Left ventricle myocardium superior (tissue), 1 donor: Measurements from ENCODE around the gene TRIM2. TPM values are rescaled to one million over a fixed set of nuclear protein-coding genes. Genes with fewer than 3 reads are reported as not detected.

Experiments used
- ATAC-seq: fragments of 200-7000 bp; cut with Tn5 transposase; one replicate; pipeline ENCODE4 v1.9.1; 2020; ENCODE audit warnings: mild to moderate bottlenecking, moderate library complexity
- DNase-seq: peaks from one replicate; pipeline ENCODE4 v3.0.0-alpha.2; 2020
- intact Hi-C: fragments of 100-400 bp; cut with micrococcal nuclease; formaldehyde crosslinking; loops from one replicate; pipeline ENCODE4 v1.11.0; 2022
- total RNA-seq: library from RNA; stranded (reverse); fragmentation: NEBNext Ultra II Directional; extraction: Animal tissue kit (Norgen Biotek cat#: 25700); gene quantifications from one replicate; pipeline ENCODE4 v1.2.1, GENCODE V29; 2021
- donor health status: DM: no; HTN: yes; CAD: no; lungs with severe emphysema.

The TRIM2 gene
- total RNA-seq, 1 donor from 2014 or later: 18.6 TPM

GRCh38 chr4:153265306-153266047 lies 61.2 kb downstream of the TRIM2 start:
- ATAC-seq: no peak

GRCh38 chr4:153266988-153267387 lies 62.7 kb downstream of the TRIM2 start:
- DNase-seq (no peak), ATAC-seq (peak; percentile 68)
- intact Hi-C loops: no loop called here

More at GRCh38 chr4:153265306-153266047, 61.2 kb downstream of the TRIM2 start:
- intact Hi-C loops: no loop called here
- no peak for DNase-seq

GRCh38 chr4:153267890-153268289 lies 63.6 kb downstream of the TRIM2 start:
- DNase-seq (no peak), ATAC-seq (no peak)
- intact Hi-C loops: no loop called here

- intact Hi-C loops: no loop called here
- ATAC-seq (no peak), DNase-seq (no peak)
These were observed 64.1 kb downstream of the TRIM2 start for GRCh38 chr4:153268295-153268694.

- ATAC-seq: no peak
- no peak for DNase-seq
- intact Hi-C loops: no loop called here
These were observed 65.2 kb downstream of the TRIM2 start for GRCh38 chr4:153269218-153269990.

GRCh38 chr4:153270361-153270760 lies 66.1 kb downstream of the TRIM2 start:
- intact Hi-C loops: no loop called here
- no peak for DNase-seq
- ATAC-seq: no peak

- DNase-seq (no peak), ATAC-seq (no peak)
- intact Hi-C loops: no loop called here
These were observed 67.6 kb downstream of the TRIM2 start for GRCh38 chr4:153271820-153272219.

- DNase-seq (no peak), ATAC-seq (no peak)
- intact Hi-C loops: no loop called here
These were observed 69.5 kb downstream of the TRIM2 start for GRCh38 chr4:153273751-153274150.

- intact Hi-C loops: no loop called here
- ATAC-seq (peak; percentile 38), DNase-seq (no peak)
These were observed 70.7 kb downstream of the TRIM2 start for GRCh38 chr4:153274967-153275366.

GRCh38 chr4:153275380-153276276 lies 71.4 kb downstream of the TRIM2 start:
- ATAC-seq (no peak), DNase-seq (no peak)
- intact Hi-C loops: no loop called here

GRCh38 chr4:153276971-153277370 lies 72.7 kb downstream of the TRIM2 start:
- ATAC-seq (peak; percentile 87), DNase-seq (peak; percentile 47)
- intact Hi-C loops: no loop called here

- intact Hi-C loops: no loop called here
- DNase-seq (no peak), ATAC-seq (no peak)
These were observed 77.2 kb downstream of the TRIM2 start for GRCh38 chr4:153281476-153281875.

- ATAC-seq (no peak), DNase-seq (no peak)
- intact Hi-C loops: no loop called here
These were observed 77.8 kb downstream of the TRIM2 start for GRCh38 chr4:153282023-153282422.

- intact Hi-C loops: no loop called here
- no peak for ATAC-seq
- DNase-seq: no peak
These were observed 79.0 kb downstream of the TRIM2 start for GRCh38 chr4:153283260-153283659.

- intact Hi-C loops: no loop called here
- DNase-seq (no peak), ATAC-seq (no peak)
These were observed 85.9 kb downstream of the TRIM2 start for GRCh38 chr4:153290134-153290533.

GRCh38 chr4:153291562-153291961 lies 87.3 kb downstream of the TRIM2 start:
- intact Hi-C loops: no loop called here
- DNase-seq: no peak
- ATAC-seq: no peak

- no peak for DNase-seq
- peak; percentile 35 for ATAC-seq
- intact Hi-C loops: no loop called here
These were observed 88.9 kb downstream of the TRIM2 start for GRCh38 chr4:153292897-153293741.

- ATAC-seq (no peak), DNase-seq (no peak)
- intact Hi-C loops: no loop called here
These were observed 89.5 kb downstream of the TRIM2 start for GRCh38 chr4:153293742-153294057.

- intact Hi-C loops: no loop called here
- DNase-seq (no peak), ATAC-seq (no peak)
These were observed 90.4 kb downstream of the TRIM2 start for GRCh38 chr4:153294631-153295030.
